Left ventricle myocardium inferior (tissue), 1 donor: ENCODE measurements around the gene TSPAN33. TPM values are rescaled to one million over a fixed set of nuclear protein-coding genes. Genes with fewer than 3 reads are reported as not detected.
A peak's percentile ranks its signal among the peaks of the same experiment; 100 is the strongest.
"Not testable (repeated sequence)": the region's sequence is repeated elsewhere in the genome, so short reads cannot be mapped to it uniquely, and the experiment has no call there.

Experiments used
- DNase-seq: peaks from one replicate; pipeline ENCODE4 v3.0.0-alpha.2; 2020
- H3K27ac ChIP-seq: fragments of 200-600 bp; replicated peaks from 2 replicates; pipeline ENCODE4 v1.8.0; 2021
- H3K27me3 ChIP-seq: fragments of 200-600 bp; 2 replicates; pipeline ENCODE4 v1.8.0; 2021; ENCODE audit warnings: low read depth
- H3K36me3 ChIP-seq: fragments of 200-600 bp; 2 replicates; pipeline ENCODE4 v1.8.0; 2021
- H3K4me1 ChIP-seq: fragments of 200-600 bp; 2 replicates; pipeline ENCODE4 v1.8.0; 2021
- H3K4me3 ChIP-seq: fragments of 200-600 bp; 2 replicates; pipeline ENCODE4 v1.8.0; 2021; ENCODE audit warnings: mild to moderate bottlenecking, moderate library complexity
- H3K9me3 ChIP-seq: fragments of 200-600 bp; replicated peaks from 2 replicates; pipeline ENCODE4 v1.8.0; 2021
- intact Hi-C: fragments of 100-400 bp; cut with micrococcal nuclease; formaldehyde crosslinking; loops from one replicate; pipeline ENCODE4 v1.11.0; 2022
- total RNA-seq: library from RNA; stranded (reverse); fragmentation: NEBNext Ultra II Directional; extraction: Animal tissue kit (Norgen Biotek cat#: 25700); gene quantifications from one replicate; pipeline ENCODE4 v1.2.1, GENCODE V29; 2021
- TF ChIP-seq, protein P1 (sequence below): fragments of 200-600 bp; IDR thresholded peaks from 2 replicates; pipeline ENCODE4 v1.8.0; 2021; ENCODE audit warnings: antibody characterized with exemption, mild to moderate bottlenecking, borderline replicate concordance
- donor health status: DM: no; HTN: yes; CAD: no; lungs with severe emphysema.

TSPAN33 gene
- total RNA-seq, 1 donor from 2014 or later, result 9.7 TPM

DNA sequence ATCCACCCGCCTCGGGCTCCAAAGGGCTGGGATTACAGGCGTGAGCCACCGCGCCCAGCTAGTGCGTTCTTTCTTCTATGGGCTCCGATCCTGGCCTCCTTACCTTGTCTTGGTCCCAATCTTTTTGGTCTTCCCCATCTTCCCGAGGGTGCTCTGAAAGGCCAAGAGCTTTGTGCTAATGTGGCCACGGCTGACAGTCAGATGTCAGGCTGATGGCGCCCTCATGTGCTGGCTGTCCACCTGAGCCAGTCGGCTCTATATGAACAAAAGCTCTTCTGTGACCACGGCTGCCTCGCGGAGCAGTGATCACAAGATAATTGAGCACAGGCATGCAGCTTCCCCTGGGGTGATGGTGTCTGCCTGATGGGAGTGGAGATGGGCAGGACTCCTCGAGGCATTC, 69.3 kb downstream of the TSPAN33 start:
- TF ChIP-seq, protein P1, sequence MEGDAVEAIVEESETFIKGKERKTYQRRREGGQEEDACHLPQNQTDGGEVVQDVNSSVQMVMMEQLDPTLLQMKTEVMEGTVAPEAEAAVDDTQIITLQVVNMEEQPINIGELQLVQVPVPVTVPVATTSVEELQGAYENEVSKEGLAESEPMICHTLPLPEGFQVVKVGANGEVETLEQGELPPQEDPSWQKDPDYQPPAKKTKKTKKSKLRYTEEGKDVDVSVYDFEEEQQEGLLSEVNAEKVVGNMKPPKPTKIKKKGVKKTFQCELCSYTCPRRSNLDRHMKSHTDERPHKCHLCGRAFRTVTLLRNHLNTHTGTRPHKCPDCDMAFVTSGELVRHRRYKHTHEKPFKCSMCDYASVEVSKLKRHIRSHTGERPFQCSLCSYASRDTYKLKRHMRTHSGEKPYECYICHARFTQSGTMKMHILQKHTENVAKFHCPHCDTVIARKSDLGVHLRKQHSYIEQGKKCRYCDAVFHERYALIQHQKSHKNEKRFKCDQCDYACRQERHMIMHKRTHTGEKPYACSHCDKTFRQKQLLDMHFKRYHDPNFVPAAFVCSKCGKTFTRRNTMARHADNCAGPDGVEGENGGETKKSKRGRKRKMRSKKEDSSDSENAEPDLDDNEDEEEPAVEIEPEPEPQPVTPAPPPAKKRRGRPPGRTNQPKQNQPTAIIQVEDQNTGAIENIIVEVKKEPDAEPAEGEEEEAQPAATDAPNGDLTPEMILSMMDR, result no peak
- no peak overlapping the region for H3K4me3 ChIP-seq
- H3K9me3 ChIP-seq, result no peaks in the 10 kb centered on the region
- H3K36me3 ChIP-seq, result peaks cover 4% of the 10 kb centered on the region
- peaks cover 4% of the 10 kb centered on the region for H3K27me3 ChIP-seq
- intact Hi-C loops, result loop anchor here (10.0 kb wide), 1 partner anchor 261 kb away; no protein-coding TSS in a partner anchor
- no peak for DNase-seq
- no peak overlapping the region for H3K27ac ChIP-seq
- H3K4me1 ChIP-seq, result peaks cover 8% of the 10 kb centered on the region

DNA sequence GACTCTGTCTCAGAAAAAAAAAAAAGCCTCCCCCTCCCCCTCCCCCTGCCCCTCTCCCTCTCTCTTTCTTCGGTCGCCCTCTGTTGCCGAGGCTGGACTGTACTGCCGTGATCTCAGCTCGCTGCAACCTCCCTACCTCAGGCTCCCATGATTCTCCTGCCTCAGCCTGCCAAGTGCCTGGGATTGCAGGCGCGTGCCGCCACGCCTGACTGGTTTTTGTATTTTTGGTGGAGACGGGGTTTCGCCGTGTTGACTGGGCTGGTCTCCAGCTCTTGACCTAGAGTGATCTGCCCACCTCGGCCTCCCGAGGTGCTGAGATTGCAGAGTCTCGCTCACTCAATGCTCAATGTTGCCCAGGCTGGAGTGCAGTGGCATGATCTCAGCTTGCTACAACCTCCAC, 71.2 kb downstream of the TSPAN33 start:
- not testable (repeated sequence) for H3K27ac ChIP-seq, H3K9me3 ChIP-seq, H3K36me3 ChIP-seq, H3K4me1 ChIP-seq, DNase-seq, H3K27me3 ChIP-seq, H3K4me3 ChIP-seq
- intact Hi-C loops, result loop anchor here (5.0 to 10.0 kb wide), 2 partner anchors 82 to 259 kb away; no protein-coding TSS in a partner anchor

DNA sequence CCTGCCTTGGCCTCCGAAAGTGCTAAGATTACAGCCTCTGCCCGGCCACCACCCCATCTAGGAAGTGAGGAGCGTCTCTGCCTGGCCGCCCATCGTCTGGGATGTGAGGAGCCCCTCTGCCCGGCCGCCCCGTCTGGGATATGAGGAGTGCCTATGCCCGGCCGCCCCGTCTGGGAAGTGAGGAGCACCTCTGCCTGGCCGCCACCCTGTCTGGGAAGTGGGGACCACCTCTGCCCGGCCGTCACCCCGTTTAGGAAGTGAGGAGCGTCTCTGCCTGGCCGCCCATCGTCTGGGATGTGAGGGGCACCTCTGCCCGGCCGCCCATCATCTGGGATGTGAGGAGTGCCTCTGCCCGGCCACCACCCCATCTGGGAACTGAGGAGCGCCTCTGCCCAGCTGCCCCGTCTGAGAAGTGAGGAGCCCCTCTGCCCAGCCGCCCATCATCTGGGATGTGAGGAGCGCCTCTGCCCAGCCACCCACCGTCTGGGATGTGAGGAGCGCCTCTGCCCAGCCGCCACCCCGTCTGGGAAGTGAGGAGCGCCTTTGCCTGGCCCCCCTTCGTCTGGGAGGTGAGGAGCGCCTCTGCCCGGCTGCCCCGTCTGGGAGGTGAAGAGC, 71.7 kb downstream of the TSPAN33 start:
- not testable (repeated sequence) for DNase-seq, H3K4me1 ChIP-seq
- intact Hi-C loops, result loop anchor here (5.0 to 10.0 kb wide), 2 partner anchors 81 to 259 kb away; no protein-coding TSS in a partner anchor

DNA sequence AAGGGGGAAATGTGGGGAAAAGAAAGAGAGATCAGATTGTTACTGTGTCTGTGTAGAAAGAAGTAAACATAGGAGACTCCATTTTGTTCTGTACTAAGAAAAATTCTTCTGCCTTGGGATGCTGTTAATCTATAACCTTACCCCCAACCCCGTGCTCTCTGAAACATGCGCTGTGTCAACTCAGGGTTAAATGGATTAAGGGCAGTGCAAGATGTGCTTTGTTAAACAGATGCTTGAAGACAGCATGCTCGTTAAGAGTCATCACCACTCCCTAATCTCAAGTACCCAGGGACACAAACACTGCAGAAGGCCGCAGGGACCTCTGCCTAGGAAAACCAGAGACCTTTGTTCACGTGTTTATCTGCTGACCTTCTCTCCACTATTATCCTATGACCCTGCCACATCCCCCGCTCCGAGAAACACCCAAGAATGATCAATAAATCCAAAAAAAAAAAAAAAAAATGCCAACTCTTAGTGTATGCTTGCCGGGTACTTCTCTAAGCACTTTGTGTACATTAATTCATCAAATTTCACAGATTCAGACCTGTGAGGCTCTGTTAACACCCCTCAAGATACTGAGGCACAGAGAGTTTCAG, 72.4 kb downstream of the TSPAN33 start:
- H3K4me3 ChIP-seq, H3K27me3 ChIP-seq, H3K36me3 ChIP-seq, H3K27ac ChIP-seq, DNase-seq, H3K9me3 ChIP-seq, H3K4me1 ChIP-seq: not testable (repeated sequence)
- intact Hi-C loops, result loop anchor here (5.0 to 10.0 kb wide), 2 partner anchors 80 to 258 kb away; no protein-coding TSS in a partner anchor

More for the DNA sequence above, 71.7 kb downstream of the TSPAN33 start:
- not testable (repeated sequence) for H3K4me3 ChIP-seq, H3K27ac ChIP-seq, H3K27me3 ChIP-seq, H3K36me3 ChIP-seq, H3K9me3 ChIP-seq

DNA sequence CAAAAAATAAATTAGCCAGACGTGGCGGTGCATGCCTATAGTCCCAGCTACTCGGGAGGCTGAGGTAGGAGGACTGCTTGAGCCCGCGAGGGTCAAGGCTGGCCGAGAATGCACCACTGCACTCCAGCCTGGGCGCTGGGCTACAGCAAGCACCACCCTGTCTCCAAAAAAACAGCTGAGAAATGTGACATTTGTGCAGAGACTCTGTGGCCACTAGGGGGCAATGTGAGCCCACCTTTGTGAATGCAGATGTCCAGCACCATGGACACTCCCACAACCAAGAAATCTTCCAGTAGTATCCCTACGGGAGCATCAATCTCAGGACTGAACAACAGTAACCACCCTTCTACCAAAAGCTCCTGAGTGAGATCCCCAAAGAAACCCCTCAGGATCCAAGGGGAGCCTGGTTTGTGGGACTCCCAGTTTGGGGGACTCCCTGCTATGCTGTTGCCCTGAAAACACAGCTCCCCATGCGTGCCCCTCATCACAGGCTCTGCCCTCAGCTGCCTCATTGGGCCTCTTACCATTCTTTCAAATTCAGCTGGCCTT, 74.1 kb downstream of the TSPAN33 start:
- peak; percentile 83 for DNase-seq
- TF ChIP-seq, protein P1, result peak; percentile 92
- no peaks in the 10 kb centered on the region for H3K9me3 ChIP-seq
- intact Hi-C loops, result loop anchor here (5.0 to 10.0 kb wide), 2 partner anchors 79 to 256 kb away; no protein-coding TSS in a partner anchor
- peaks cover 3% of the 10 kb centered on the region for H3K4me1 ChIP-seq
- no peak overlapping the region for H3K4me3 ChIP-seq
- no peak overlapping the region for H3K27ac ChIP-seq
- H3K27me3 ChIP-seq, result peaks cover 9% of the 10 kb centered on the region
- no peaks in the 10 kb centered on the region for H3K36me3 ChIP-seq

DNA sequence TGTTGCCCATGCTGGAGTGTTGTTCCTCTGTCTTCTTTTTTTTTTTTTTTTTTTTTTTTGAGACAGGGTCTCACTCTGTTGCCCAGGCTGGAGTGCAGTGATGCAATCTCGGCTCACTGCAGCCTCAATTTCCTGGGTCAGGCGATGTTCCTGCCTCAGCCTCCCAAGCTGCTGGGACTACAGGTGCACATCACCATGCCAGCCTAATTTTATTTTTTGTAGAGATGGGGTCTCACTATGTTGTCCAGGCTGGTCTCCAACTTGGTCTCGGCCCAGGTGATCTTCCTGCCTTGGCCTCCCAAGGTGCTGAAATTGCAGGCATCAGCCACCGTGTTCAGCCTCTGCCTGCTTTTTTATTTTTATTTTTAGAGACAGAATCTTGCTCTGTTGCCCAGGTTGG, 74.7 kb downstream of the TSPAN33 start:
- H3K27me3 ChIP-seq, H3K27ac ChIP-seq, H3K4me3 ChIP-seq, H3K4me1 ChIP-seq, H3K36me3 ChIP-seq, H3K9me3 ChIP-seq, DNase-seq: not testable (repeated sequence)
- intact Hi-C loops, result loop anchor here (5.0 to 10.0 kb wide), 2 partner anchors 78 to 256 kb away; no protein-coding TSS in a partner anchor

Other genes with a start within 250 kb of the TSPAN33 start
- 0.19 TPM for gene KCP, start 234.0 kb upstream of the TSPAN33 start, total RNA-seq
- 2.2 TPM for gene IRF5, start 206.8 kb upstream of the TSPAN33 start, total RNA-seq
- gene TNPO3, start 89.6 kb upstream of the TSPAN33 start, total RNA-seq, result 32.6 TPM
- gene SMO, start 43.9 kb downstream of the TSPAN33 start, total RNA-seq, result 4.6 TPM
- gene AHCYL2, start 80.3 kb downstream of the TSPAN33 start, total RNA-seq, result 6.0 TPM